GM18870 (cell line): ENCODE data around the gene MTCL1.

ENCODE experiments used
- ATAC-seq: cut with Tn5 transposase; IDR thresholded peaks from one replicate; pipeline ENCODE4 v1.9.1; 2021; ENCODE audit warnings: moderate library complexity; ENCODE audit not compliant: unreplicated experiment

MTCL1 gene

DNA sequence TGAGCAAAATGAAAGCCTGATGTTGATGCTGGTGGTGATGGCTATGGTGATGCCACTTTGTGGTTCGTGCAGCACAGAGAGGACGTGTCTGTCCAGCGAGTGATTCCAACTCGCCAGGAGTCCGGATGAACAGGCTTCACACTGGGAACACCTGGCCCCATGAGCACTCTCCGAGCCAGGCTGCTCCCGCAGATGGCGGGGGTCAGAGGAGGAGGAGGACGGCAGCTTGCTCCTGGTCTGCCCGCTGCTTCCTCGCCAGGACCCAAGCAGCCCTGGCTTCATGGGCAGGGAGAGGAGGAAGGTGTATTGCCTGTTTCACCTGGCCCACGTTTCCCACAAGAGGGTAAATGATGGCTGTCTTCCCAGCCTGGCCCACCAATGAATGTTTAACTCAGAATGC lies 121.6 kb downstream of the MTCL1 start:
- ATAC-seq, result no peak

DNA sequence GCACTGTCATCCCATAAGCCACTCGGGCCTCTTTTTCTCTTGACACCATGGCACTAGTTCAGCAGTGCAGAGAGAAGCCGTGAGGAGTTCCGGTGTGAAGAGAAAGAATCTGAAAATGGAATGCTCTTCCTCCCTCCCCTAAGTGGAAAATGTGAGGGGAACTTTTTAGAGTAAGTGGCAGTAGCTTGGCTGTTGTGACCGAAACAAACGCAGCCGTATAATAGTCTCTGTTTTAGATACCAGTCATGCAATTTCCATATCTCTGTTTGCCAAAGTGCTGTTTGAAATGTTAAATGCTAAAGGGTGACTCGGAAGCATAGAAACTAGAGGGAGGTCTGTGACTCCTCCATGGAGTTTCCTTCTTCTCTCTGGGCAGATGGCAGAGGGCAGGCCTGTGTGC lies 122.9 kb downstream of the MTCL1 start:
- ATAC-seq, result no peak

GRCh38 chr18:8828798-8829197 lies 123.4 kb downstream of the MTCL1 start:
- ATAC-seq, result no peak

DNA sequence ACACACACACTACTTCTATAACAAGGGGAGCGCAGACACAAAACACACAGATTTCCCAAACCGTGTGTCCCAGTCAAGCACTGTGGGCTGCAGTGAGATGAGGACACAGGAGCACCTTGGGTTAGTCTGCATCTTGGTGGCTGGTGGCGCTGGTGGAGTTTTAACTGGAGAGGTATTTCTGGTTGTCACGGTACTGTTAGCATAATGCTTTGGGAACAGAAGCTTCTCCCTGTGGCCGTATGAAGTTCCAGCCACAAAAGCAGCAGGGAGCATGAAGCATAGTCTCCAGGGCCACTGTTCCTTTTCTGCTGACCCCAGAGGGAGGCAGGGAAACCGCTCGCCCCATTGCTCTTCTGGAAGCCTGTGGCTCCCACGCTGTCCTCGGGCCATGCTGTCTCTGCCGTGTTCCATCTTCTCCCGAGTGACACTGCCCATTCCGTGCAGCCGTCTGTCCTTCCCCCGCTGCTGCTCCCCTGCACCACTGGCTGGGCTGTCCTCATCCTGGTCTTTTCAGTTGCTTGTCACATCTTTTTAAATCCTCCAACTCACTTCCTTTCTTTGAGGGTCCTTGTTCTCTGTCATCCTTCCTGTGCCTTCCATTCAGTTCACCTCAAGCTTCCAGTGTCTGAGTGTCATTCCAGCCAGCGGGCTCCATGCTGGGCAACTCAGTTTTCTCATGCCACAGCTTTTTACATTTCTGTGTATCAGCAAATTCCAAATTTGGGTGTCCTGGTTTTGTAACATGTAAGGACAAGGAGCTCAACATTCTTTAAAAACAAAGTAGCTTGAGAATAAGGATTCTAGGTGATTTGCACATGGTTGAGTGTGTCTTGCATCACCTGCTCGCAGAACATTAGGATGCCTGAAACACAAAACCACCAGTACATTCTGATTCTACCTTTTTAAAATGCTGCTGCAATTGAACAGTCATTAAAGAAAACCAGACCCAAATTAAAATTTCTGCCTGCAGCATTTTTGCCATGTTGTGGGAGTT lies 125.0 kb downstream of the MTCL1 start:
- no peak for ATAC-seq

DNA sequence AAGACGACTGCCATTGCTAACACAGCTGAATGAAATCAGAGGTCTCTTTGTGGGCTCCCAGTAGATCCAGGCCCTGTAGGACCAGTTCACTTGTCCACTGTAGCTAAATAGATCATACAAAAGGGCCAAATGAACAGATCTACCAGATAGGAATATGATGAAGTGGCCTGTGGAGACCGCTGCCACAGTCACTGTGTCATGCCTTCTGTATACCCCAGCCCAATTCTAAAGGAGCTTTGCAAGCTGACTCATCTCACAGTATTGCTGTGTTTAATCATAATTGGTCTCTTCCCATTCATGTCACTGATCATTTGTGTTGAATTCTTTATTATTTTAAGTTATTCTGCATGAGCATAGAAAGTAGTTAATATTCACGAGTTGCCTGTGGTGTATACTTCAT lies 125.8 kb downstream of the MTCL1 start:
- no peak for ATAC-seq

DNA sequence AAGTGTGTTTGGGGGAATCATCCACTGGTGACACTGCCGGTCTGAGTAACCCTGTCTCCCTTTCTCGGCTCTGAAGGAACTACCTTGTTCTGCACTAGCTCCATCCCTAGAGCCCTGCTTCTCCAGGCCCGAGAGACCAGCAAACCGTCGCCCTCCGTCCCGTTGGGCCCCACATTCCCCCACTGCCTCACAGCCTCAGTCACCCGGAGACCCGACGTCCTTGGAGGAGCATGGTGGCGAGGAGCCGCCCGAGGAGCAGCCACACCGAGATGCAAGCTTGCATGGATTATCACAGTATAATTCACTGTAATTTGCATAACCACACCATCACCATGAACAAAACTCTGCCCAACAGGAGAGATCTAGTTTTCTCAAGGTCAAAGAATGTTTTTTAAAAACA lies 126.2 kb downstream of the MTCL1 start:
- ATAC-seq, result no peak

DNA sequence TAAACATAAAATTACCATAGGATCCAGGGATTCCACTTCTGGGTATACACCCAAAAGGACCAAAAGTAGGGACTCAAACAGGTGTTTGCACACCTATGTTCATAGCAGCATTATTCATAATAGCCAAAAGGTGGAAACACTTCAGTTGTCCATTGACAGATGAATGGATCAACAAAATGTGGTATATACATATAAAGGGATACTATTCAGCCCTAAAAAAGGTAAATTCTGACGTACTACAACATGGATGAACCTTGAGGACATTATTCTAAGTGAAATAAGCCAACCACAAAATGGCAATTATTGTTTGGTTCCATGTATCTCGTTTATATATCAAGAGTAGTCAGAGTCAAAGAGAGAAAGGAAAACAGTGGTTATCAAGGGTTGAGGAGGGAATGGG lies 128.1 kb downstream of the MTCL1 start:
- no peak for ATAC-seq

GRCh38 chr18:8834881-8835280 lies 129.5 kb downstream of the MTCL1 start:
- no peak for ATAC-seq

DNA sequence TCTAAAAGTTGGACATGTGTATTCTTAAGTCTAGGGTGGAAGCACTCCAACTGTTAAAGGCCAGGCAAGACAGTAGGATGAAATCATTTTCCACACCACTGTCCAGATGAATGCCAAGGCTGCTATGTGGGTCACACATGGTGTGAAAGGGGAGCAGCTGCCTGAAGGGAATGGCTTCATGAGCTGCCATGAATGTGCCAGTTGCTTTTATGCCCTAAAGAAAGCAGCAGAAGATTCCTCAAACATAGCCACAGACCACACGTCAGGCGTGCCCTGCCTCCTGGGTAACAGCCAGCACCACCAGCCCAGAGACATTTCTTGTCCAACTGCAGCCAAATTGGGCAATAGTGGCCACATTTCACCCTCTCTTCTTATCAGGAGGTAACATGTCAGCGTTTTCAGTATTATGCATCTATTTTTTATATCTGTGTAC lies 130.2 kb downstream of the MTCL1 start:
- ATAC-seq, result no peak

- no peak for ATAC-seq
Observed at GRCh38 chr18:8839281-8839680, 133.9 kb downstream of the MTCL1 start.

DNA sequence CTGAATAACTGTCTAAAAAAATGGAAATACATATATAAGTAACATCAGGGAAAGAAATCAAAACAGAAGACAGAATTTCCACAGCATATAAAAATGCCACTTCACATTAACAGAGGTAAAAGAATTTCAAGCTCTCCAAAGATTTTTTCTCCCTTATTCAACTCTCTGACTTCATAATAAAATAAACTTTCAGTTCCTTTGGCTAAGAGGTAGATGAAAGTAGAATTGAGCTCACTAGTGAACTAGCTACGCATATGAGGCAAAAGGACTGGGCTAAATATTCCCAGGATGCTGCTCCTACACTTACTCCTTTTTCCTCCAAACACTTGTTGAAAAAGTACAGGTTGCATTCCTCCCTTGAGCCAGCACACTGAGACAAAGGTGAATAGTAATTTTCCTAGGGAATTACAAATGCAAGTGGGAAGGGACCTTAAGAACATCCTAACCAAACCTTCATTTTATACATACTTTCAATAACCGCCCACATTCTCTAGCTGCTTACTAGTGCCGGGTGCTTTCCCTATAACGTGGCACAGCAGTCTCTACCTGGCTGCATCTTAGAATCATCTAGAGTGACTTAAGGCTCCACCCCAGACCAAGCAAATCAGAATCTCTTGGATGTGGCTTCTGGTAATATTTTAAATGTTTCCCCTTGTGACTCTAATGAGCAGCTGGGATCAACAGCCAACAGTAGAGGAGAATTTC lies 136.6 kb downstream of the MTCL1 start:
- ATAC-seq, result no peak

DNA sequence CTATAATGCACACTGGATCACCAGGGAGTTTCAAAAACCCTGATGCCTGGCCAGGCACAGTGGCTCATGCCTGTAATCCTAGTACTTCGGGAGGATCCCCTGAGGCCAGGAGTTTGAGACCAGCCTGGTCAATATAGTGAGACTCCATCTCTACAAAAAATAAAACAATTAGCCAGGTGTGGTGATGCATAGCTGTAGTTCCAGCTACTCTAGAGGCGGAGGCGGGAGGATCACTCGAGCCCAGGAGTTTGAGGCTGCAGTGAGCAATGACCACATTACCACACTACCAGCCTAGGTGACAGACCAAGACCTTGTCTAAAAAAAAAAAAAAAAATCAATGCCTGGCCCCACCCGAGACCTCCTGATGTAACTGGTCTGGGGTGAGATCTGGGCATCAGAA lies 137.2 kb downstream of the MTCL1 start:
- ATAC-seq, result no peak

DNA sequence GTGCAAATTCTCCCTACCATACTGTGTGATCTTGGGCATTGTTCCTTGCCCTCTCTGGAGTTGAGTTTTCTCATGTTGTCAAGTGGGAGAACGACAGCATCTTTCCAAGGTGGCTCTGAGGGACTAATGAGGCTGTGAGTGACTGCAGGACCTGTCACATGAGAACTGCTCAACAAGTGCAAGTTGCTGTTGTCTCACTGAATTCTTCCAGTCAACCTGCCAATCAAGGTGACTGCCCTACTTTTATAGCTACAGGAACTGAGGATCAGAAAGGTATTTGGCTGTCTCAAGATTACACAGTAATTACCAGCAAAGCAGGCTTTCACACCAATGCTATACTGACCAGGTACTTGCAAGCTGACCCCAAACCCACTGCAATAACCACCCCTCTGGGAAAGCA lies 137.6 kb downstream of the MTCL1 start:
- ATAC-seq, result no peak

DNA sequence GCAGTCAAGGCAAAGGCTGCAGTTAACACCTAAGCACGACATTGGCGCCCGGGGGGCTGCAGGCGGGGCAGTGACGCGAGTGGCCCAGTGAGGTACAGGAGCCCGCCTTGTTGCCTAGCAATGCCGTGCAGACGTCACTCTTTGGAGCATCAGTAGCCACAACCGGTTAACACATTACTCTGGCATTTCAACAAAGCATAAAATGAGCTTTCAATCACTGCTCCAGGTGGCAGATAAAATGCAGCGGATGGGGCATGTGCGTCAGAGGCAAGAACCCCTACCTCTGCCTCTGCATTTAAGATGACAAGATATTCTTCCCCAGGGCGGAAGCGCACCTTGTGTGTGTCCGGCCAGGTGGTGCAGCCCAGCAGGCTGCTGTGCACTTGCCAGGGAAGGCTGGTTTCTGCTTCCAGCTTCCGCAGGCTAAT lies 139.4 kb downstream of the MTCL1 start:
- no peak for ATAC-seq

DNA sequence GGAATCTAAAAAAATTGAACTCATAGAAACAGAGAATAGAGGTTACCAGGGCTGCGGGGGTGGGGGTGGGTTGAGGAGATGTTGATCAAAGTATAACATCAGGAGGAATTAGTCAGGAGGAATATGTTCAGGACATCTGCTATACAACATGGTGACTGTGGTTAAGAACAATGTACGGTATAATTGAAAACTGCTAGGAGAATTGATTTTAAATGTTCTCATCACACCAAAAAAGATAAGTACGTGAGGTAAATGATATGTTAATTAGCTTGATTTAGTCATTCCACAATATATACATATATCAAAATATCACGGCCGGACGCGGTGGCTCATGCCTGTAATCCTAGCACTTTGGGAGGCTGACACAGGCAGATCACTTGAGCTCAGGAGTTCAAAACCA lies 140.2 kb downstream of the MTCL1 start:
- no peak for ATAC-seq

- ATAC-seq, result no peak
Observed at GRCh38 chr18:8847066-8847755, 141.9 kb downstream of the MTCL1 start.

DNA sequence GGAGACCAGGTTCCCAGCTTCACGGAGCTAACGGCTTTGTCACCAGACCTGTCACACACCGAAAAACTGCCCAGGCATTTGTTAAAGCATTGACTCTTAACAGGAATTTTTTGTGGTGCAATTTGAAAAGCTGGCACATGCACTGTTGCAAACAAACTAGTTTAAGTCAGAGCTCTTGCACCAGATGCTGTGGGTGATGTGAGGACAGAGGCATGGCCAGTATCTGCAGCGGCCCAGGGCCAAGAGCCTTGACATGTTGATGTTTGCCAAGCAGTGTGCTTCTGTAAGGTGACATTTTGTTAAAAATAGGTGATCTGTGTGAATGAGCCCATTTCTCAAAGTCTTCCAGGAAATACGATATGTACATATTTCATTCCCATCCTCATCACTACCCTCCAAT lies 142.5 kb downstream of the MTCL1 start:
- no peak for ATAC-seq

DNA sequence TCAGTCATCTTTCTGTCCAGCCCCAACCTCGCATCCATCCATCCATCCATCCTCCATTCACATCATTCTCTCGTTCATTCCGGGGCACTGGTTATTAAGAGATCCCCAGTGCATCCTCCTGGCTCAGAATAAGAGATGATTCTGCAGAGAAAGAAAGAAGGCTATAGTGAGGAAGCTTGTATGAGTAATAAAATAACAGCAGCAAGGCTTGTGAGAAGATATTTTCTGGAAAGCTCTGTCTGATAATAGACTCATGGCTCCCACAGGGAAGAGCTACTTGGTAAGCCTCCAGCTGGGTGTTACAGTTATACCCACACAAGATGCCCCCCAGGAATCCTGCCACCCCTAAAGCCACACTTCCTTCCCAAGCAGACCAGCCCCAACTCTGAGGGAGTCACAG lies 143.2 kb downstream of the MTCL1 start:
- ATAC-seq, result no peak

DNA sequence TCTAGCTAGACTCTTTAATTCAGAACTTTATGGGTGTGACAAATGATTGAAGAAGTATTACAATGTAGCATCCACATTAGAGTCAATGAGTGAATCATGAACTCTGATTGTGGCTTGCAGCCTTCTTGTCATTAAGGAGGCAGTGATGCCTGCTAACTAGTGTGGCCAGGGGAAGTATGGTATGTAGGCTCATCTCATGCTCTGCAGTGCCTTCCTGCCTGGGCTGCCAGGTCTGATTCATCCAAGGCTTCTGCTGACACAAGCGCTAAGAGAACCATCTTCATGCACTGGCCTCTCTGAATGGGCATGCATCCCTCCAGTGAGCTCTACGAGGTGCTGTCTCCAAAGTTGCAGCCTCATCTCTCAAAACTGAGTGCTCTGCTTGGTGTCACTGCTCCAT lies 144.3 kb downstream of the MTCL1 start:
- ATAC-seq, result no peak

DNA sequence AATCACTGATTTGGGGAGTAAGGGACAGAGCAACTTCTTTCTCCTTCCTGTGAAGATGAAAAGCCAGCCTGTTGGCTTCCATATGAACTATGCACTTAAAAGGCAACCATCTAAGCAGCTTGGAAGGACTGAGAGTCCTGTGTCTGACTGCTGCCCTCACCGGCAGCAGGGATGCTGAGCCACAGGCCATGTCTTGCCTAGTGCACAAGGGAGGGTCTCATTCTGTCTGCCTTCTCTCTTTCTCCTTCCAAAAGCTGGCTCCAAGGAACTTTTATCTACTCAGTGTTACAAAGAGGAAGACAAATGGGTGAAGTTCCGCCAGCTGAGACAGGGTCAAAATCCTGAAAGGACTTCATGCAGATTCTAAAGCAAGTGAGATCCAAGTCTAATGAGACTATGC lies 146.3 kb downstream of the MTCL1 start:
- no peak for ATAC-seq

- ATAC-seq, result no peak
Observed at GRCh38 chr18:8854550-8854949, 149.2 kb downstream of the MTCL1 start.

GRCh38 chr18:8854962-8855361 lies 149.6 kb downstream of the MTCL1 start:
- ATAC-seq, result no peak
